ENCODE data around the gene HECTD4.
"Not testable (repeated sequence)": the region's sequence is repeated elsewhere in the genome, so short reads cannot be mapped to it uniquely, and the experiment has no call there.

Gene HECTD4, protein sequence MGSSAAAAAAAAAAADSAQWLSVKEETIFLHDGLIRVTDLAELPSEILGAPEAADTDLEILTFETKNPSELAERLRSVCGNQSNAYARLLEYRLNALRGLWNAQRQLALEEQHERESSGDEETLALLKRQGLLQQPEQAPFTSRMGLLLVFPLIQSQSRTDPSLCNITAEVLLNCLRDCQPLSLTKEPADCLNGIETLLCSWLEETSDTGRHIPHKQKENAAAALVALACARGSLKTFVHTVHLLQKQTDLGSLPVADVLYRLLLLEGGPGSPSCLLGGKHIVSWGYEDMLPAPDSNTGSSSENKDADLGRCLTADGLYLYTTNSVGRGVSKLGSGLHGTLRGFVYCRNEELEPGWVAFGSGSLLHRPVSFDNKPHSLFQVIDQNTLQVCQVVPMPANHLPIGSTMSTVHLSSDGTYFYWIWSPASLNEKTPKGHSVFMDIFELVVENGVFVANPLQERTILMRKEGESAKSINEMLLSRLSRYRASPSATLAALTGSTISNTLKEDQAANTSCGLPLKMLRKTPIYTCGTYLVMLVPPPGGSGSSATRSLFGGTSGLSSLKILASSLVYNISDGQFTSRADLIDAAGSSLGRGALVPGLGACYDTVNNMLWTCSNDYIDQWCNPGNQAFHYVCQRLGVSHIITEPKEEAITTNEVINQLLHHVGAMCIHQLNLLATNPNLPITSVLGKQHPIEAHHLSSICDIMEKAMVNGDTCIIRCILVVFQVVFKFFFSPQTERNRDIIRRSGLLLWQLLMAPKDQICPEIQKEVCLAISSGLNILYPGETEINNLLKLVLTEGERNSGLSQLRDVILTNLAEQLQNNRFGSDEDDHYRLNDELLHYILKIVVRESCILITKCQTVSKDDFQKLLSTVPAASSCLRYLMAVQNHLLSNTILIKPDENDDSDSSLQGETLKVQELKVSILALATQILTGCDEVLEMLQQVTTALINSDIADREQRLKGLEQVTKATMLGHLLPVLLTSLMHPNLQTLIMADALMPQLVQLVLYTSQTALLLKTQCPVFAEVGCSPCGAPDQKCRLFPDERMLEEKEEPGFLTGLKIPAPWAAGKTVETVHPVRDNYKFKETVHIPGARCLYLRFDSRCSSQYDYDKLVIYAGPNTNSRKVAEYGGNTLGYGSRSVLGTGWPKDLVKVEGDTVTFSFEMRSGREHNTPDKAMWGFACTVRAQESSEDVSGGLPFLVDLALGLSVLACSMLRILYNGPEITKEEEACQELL (N-terminal part only)

DNA sequence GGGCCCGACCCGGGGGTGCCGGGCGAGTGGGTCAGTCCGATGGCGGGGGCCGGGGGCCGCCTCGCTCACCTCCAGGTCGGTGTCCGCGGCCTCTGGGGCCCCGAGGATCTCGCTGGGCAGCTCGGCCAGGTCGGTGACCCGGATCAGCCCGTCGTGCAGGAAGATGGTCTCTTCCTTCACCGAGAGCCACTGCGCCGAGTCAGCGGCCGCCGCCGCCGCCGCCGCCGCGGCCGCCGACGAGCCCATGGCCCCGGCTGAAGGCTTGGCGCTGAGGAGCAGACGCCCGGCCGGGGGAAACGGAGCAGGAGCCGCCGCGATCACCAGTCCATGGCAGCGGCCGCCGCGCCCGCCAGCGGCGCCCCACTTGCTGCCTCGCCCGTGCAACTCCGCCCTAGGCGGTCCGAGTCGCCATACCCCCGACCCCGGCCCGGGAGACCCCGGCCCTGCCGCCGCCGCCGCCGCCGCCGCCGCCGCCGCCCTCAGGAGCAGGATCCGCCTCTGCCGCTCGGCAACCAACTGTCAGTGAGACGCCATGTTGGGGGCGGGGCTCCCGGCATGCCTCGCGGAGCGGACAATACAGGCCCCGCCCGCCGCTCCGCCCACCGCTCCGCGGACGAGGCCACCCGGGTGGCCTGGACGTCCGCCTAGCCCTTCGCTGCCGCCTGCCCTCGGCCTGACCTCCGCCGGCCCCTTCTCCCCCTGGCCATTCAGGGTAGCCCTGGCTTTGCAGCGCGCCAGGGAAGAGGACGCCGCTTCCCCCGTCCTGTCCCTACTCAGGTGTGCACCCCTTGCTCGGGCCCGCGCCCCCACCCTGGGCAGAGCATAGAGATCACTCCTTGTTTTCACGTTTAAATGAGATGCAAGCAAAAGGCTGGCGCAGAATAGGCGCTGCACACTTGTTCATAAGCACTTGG lies at the start of gene HECTD4:
Gene HECTD4 (minus strand): TSS at position 549 of the 914 bp plus-strand sequence. CDS start 303 bp downstream, at position 246.
- DNase-seq = peak; percentile 78

- DNase-seq = no peak
Measured at GRCh38 chr12:112431965-112432364, 49.7 kb upstream of the HECTD4 start.

- DNase-seq = no peak
Measured at GRCh38 chr12:112430929-112431328, 48.7 kb upstream of the HECTD4 start.

GRCh38 chr12:112427760-112428159 lies 45.5 kb upstream of the HECTD4 start:
- no peak for DNase-seq

DNA sequence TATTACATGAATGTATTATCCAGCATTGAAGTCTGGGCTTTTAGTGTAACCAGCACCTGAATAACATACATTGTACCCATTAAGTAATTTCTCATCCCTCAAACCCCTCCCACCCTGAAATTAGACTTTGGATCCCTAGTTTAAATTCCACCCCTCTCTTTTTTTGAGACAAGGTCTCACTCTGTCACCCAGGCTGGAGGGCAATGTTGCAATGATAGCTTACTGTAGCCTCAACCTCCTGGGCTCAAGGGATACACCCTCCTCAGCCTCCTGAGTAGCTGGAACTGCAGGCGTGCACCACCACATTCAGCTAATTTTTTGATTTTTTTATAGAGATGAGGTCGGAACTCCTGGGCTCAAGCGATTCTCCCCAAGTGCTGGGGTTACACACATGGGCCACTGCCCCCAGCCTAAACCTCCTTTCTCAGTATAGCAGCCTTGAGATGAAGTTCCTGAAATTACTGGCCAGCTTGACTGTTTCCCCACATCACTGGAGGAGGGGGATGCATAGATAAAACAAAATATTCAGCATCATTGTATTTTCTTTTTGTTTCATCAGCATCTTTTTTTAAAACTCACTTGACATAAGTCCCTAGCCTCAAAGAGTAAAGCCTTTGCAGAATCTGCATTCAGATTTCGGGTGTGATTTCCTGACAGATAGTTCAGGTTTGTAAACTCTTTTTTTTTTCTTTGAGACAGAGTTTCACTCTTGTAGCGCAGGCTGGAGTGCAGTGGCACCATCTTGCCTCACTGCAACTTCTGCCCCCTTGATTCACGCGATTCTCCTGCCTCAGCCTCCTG lies 43.6 kb upstream of the HECTD4 start:
- DNase-seq = no peak

- DNase-seq = no peak
Measured at GRCh38 chr12:112424126-112424525, 41.9 kb upstream of the HECTD4 start.

DNA sequence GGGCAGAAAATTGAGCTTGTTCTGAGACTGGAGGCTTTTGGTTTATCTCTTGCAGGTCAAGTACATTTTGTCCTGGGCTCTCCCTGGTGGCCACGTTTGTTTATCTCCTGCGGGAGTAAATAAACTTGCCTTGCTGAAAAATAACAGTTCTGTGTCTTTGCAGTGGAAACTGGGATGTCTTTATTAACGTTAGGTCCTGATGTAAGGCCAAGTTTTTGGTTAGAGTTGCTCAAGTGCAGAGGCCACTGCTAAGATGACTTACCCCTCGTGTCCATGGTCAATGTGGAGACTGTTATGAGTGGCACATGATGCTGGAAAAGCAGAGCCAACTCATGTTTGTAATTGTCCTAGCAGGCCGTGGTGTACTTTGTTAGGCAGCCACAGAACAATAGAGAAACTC lies 40.3 kb upstream of the HECTD4 start:
- DNase-seq = no peak

DNA sequence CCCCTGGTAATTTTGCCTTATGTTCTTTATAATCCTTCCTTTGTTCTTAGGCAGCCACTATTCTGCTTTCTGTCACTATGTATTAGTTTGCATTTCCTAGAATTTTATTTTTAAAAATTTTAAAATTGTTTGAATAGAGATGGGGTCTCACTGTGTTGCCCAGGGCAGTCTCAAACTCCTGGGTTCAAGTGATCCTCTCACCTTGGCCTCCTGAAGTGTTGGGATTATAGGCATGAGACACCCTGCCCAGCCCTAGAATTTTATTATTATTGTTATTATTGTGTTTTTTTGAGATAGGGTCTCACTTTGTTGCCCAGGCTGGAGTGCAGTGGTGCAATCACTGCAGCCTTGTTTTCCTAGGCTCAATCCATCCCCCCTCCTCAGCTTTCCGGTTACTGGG lies 39.1 kb upstream of the HECTD4 start:
- DNase-seq = no peak

- DNase-seq = no peak
Measured at GRCh38 chr12:112420740-112421139, 38.5 kb upstream of the HECTD4 start.

- DNase-seq = no peak
Measured at GRCh38 chr12:112419297-112420133, 37.3 kb upstream of the HECTD4 start.

- DNase-seq = peak; percentile 75
Measured at GRCh38 chr12:112418608-112419296, 36.5 kb upstream of the HECTD4 start, which contains the start of gene PTPN11. PTPN11 (plus strand) TSS chr12:112418947; CDS start chr12:112419112, 165 bp downstream.

GRCh38 chr12:112418273-112418607 lies 36.0 kb upstream of the HECTD4 start:
- DNase-seq = no peak

DNA sequence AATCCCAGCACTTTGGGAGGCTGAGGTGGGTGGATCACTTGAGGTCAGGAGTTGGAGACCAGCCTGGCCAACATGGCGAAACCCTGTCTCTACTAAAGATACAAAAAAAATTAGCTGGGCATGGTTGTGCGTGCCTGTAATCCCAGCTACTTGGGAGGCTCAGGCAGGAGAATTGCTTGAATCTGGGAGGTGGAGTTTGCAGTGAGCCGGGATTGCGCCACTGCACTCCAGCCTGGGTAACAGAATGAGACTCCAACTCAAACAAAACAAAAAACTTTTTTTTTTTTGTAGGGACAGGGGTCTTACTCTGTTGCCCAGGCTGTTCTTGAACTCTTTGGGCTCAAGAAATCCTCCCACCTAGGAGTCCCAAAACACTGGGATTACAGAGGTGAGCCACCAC lies 33.2 kb upstream of the HECTD4 start:
- DNase-seq = not testable (repeated sequence)

GRCh38 chr12:112413855-112414625 lies 31.8 kb upstream of the HECTD4 start:
- DNase-seq = no peak

- DNase-seq = no peak
Measured at GRCh38 chr12:112409906-112410244, 27.6 kb upstream of the HECTD4 start.

- peak; percentile 96 for DNase-seq
Measured at GRCh38 chr12:112409064-112409905, 27.1 kb upstream of the HECTD4 start, which contains the start of gene RPL6. RPL6 (minus strand) TSS chr12:112409605; CDS start chr12:112408656, 949 bp downstream.

GRCh38 chr12:112408621-112409020 lies 26.4 kb upstream of the HECTD4 start:
- DNase-seq = no peak

- not testable (repeated sequence) for DNase-seq
Measured at GRCh38 chr12:112407683-112408082, 25.5 kb upstream of the HECTD4 start.
